CD14-positive monocyte (primary cell): ENCODE results near the gene UGT1A6. TPM values are rescaled to one million over a fixed set of nuclear protein-coding genes. Genes with fewer than 3 reads are reported as not detected.

Experiments
- DNase-seq, 3 donors: peaks; one replicate each; pipeline ENCODE4 v3.0.0-alpha.2; 2011 to 2022
- H2AFZ ChIP-seq: 2 replicates; pipeline ENCODE4 v1.6.0; 2012; ENCODE audit warnings: mild to moderate bottlenecking, low read depth, low read length, inconsistent platforms; ENCODE audit not compliant: insufficient read depth, poor library complexity, severe bottlenecking
- H3K27ac ChIP-seq, 2 donors: 1 replicate in 1 of 2; 2 replicates in 1 of 2; pipeline ENCODE4 v1.5.1; 2012 to 2013; ENCODE audit warnings: low read length in 2 of 2, control low read depth in 1 of 2, inconsistent platforms in 1 of 2, low read depth in 1 of 2, mild to moderate bottlenecking in 1 of 2
- H3K27me3 ChIP-seq, 2 donors: one replicate each; pipeline versions ENCODE4 v1.6.0 to v1.6.1; 2011 to 2013; ENCODE audit warnings: low read length in 2 of 2; ENCODE audit not compliant: control insufficient read depth in 2 of 2, insufficient read depth in 2 of 2
- H3K36me3 ChIP-seq, 2 donors: replicated peaks in 1 of 2; 1 replicate in 1 of 2; 2 replicates in 1 of 2; pipeline versions ENCODE4 v1.5.1 to v1.6.1; 2012 to 2013; ENCODE audit warnings: low read length in 2 of 2, control low read depth in 1 of 2, inconsistent platforms in 1 of 2, mild to moderate bottlenecking in 1 of 2; ENCODE audit not compliant: insufficient read depth in 2 of 2, control insufficient read depth in 1 of 2
- H3K4me1 ChIP-seq, 2 donors: 1 replicate in 1 of 2; 2 replicates in 1 of 2; pipeline versions ENCODE4 v1.5.1 to v1.6.1; 2012 to 2013; ENCODE audit warnings: low read length in 2 of 2, control low read depth in 1 of 2, inconsistent platforms in 1 of 2, mild to moderate bottlenecking in 1 of 2, moderate library complexity in 1 of 2; ENCODE audit not compliant: insufficient read depth in 2 of 2, control insufficient read depth in 1 of 2
- H3K4me2 ChIP-seq: replicated peaks from 2 replicates; pipeline ENCODE3; 2012; ENCODE audit warnings: low read length, moderate library complexity, mild to moderate bottlenecking; ENCODE audit not compliant: poor library complexity, severe bottlenecking; ENCODE audit errors: extremely low read depth
- H3K4me3 ChIP-seq, 3 experiments: fragments of 200-600 bp in 1 of 3; sonication (generic) in 1 of 3; replicated peaks in 1 of 3; 1 replicate in 2 of 3; 2 replicates in 1 of 3; pipeline ENCODE4 v1.5.1; 2011 to 2013; ENCODE audit warnings: low read length in 3 of 3, mild to moderate bottlenecking in 3 of 3, control low read depth in 2 of 3, low read depth in 2 of 3, inconsistent platforms in 1 of 3, moderate library complexity in 1 of 3
- H3K79me2 ChIP-seq: 2 replicates; pipeline ENCODE4 v1.6.0; 2012; ENCODE audit warnings: mild to moderate bottlenecking, control low read depth, inconsistent platforms, low read length, moderate library complexity; ENCODE audit not compliant: insufficient read depth
- H3K9ac ChIP-seq: 2 replicates; pipeline ENCODE4 v1.6.0; 2017; ENCODE audit warnings: low read length, mild to moderate bottlenecking; ENCODE audit not compliant: insufficient read depth, poor library complexity, severe bottlenecking
- H3K9me3 ChIP-seq, 2 donors: replicated peaks in 1 of 2; 1 replicate in 1 of 2; 2 replicates in 1 of 2; pipeline versions ENCODE4 v1.5.1 to v1.6.1; 2012 to 2013; ENCODE audit warnings: low read length in 2 of 2, control low read depth in 1 of 2; ENCODE audit not compliant: control insufficient read depth in 1 of 2, insufficient read depth in 1 of 2
- H4K20me1 ChIP-seq: 2 replicates; pipeline ENCODE4 v1.6.0; 2012; ENCODE audit warnings: mild to moderate bottlenecking, low read length, control low read depth, moderate library complexity; ENCODE audit not compliant: insufficient read depth
- H3K27ac Mint-ChIP-seq, 7 donors: one replicate each; pipeline ENCODE4 v1.8.0; 2020; ENCODE audit warnings: mild to moderate bottlenecking in 7 of 7, mixed read lengths in 7 of 7, moderate library complexity in 6 of 7, inconsistent platforms in 2 of 7
- H3K27me3 Mint-ChIP-seq, 3 donors: one replicate each; pipeline ENCODE4 v1.8.0; 2021 to 2022; ENCODE audit warnings: low read depth in 3 of 3, mild to moderate bottlenecking in 3 of 3, mixed read lengths in 3 of 3, moderate library complexity in 3 of 3, inconsistent platforms in 1 of 3
- H3K36me3 Mint-ChIP-seq, 2 donors: one replicate each; pipeline ENCODE4 v1.8.0; 2020; ENCODE audit warnings: mixed read lengths in 2 of 2, inconsistent platforms in 1 of 2, mild to moderate bottlenecking in 1 of 2
- H3K4me1 Mint-ChIP-seq: one replicate; pipeline ENCODE4 v1.8.0; 2020; ENCODE audit warnings: mild to moderate bottlenecking, mixed read lengths
- H3K4me3 Mint-ChIP-seq, 2 donors: one replicate each; pipeline ENCODE4 v1.8.0; 2020; ENCODE audit warnings: mild to moderate bottlenecking in 2 of 2, mixed read lengths in 2 of 2, moderate library complexity in 1 of 2
- H3K9me3 Mint-ChIP-seq, 7 donors: one replicate each; pipeline ENCODE4 v1.8.0; 2020 to 2022; ENCODE audit warnings: mixed read lengths in 7 of 7, mild to moderate bottlenecking in 6 of 7, moderate library complexity in 6 of 7, inconsistent platforms in 2 of 7
- CTCF ChIP-seq: fragments of 200-600 bp; IDR thresholded peaks from one replicate; pipeline ENCODE4 v1.8.0; 2022; ENCODE audit warnings: antibody characterized with exemption, mild to moderate bottlenecking
- WGBS: methylation state at CpG from one replicate; pipeline ENCODE4 v1.1.5; 2013; ENCODE audit warnings: missing lambda C conversion rate; ENCODE audit not compliant: insufficient coverage; 5-methylcytosine and 5-hydroxymethylcytosine counted together
- intact Hi-C, 2 donors: fragments of 100-400 bp; cut with micrococcal nuclease; formaldehyde crosslinking; loops; one replicate each; pipeline versions ENCODE4 v1.15.0 to v1.15.1; 2023
- polyA plus RNA-seq, 3 donors: library from polyadenylated mRNA; depleted of rRNA in 1 of 3; unstranded in 2 of 3; stranded (reverse) in 1 of 3; fragments of 300-500 nt in 2 of 3; fragments of >200 nt in 1 of 3; fragmentation: Illumina TruSeq in 2 of 3; gene quantifications; 1 replicate in 2 of 3; 2 replicates in 1 of 3; pipeline ENCODE4 v1.2.3, GENCODE V29; 2012 to 2021

UGT1A6 gene
- polyA plus RNA-seq, 3 donors, result not detected

GRCh38 chr2:233673896-233674295, 18.8 kb upstream of the UGT1A6 start:
- Mint-ChIP-seq H3K4me1 (no peaks in the 10 kb centered on the region), H3K4me3 (no peak overlapping the region), H3K27ac (no peak overlapping the region), H3K9me3 (peaks cover 0 to 2% (median 0%) of the 10 kb centered on the region in 7 donors), H3K36me3 (no peaks in the 10 kb centered on the region), H3K27me3 (no peaks in the 10 kb centered on the region)
- Histone ChIP-seq H3K4me3 (no peak overlapping the region), H2AFZ (no peak overlapping the region), H3K4me2 (no peak overlapping the region), H4K20me1 (no peaks in the 10 kb centered on the region), H3K4me1 (no peaks in the 10 kb centered on the region), H3K9me3 (no peaks in the 10 kb centered on the region), H3K79me2 (no peaks in the 10 kb centered on the region), H3K36me3 (no peaks in the 10 kb centered on the region), H3K27ac (no peak overlapping the region), H3K27me3 (no peaks in the 10 kb centered on the region), H3K9ac (no peak overlapping the region)
- no peak for DNase-seq
- intact Hi-C loops, result no loop called here
- no peak for TF ChIP-seq CTCF

GRCh38 chr2:233674314-233674713, 18.4 kb upstream of the UGT1A6 start:
- no peak overlapping the region for H3K27ac ChIP-seq
- H3K36me3 Mint-ChIP-seq, result no peaks in the 10 kb centered on the region
- no peaks in the 10 kb centered on the region for H3K4me1 ChIP-seq
- no peak overlapping the region for H3K4me3 Mint-ChIP-seq
- H3K9ac ChIP-seq, result no peak overlapping the region
- no peaks in the 10 kb centered on the region for H3K27me3 ChIP-seq
- H3K9me3 ChIP-seq, result no peaks in the 10 kb centered on the region
- no peaks in the 10 kb centered on the region for H3K4me1 Mint-ChIP-seq
- no peak overlapping the region for H3K4me3 ChIP-seq
- intact Hi-C loops, result no loop called here
- H4K20me1 ChIP-seq, result no peaks in the 10 kb centered on the region
- H3K4me2 ChIP-seq, result no peak overlapping the region
- no peak for DNase-seq
- H3K9me3 Mint-ChIP-seq, result peaks cover 0 to 2% (median 0%) of the 10 kb centered on the region in 7 donors
- no peaks in the 10 kb centered on the region for H3K27me3 Mint-ChIP-seq
- H3K79me2 ChIP-seq, result no peaks in the 10 kb centered on the region
- H2AFZ ChIP-seq, result no peak overlapping the region
- H3K36me3 ChIP-seq, result no peaks in the 10 kb centered on the region
- no peak overlapping the region for H3K27ac Mint-ChIP-seq
- WGBS, result no CpG with 5 or more reads among the region's 1 CpG
- TF ChIP-seq CTCF, result no peak
